HCT116 (cell line): ENCODE data around the gene DIS3L2. TPM values are rescaled to one million over a fixed set of nuclear protein-coding genes. Genes with fewer than 3 reads are reported as not detected.

Experiments used
- ATAC-seq: fragments of 200-7000 bp; cut with Tn5 transposase; 2 replicates; pipeline ENCODE4 v1.9.1; 2020; ENCODE audit warnings: mild to moderate bottlenecking, moderate library complexity
- BruUV-seq: library from RNA; stranded (reverse); fragments of 400-500 nt; replicated peaks from 2 replicates; lab custom pipeline; 2021; lab: Mats Ljungman, UMichigan
- CTCF ChIA-PET: fragments of 300-600 bp; sonication (Branson Sonifier 250); formaldehyde crosslinking; loops from one replicate; lab custom pipeline; 2021; ENCODE audit warnings: antibody characterized with exemption; lab: Charles Lee
- POLR2A ChIA-PET: fragments of 300-600, 350-600 bp; sonication (Branson Sonifier 250); formaldehyde crosslinking; loops from one replicate; lab custom pipeline; 2021; ENCODE audit warnings: antibody characterized with exemption; lab: Charles Lee
- RAD21 ChIA-PET, 2 experiments: fragments of 300-600 bp; sonication (Branson Sonifier 250); formaldehyde crosslinking; loops; one replicate each; lab custom pipeline; 2023; ENCODE audit warnings: low total read pairs in 2 of 2; ENCODE audit not compliant: uncharacterized antibody in 2 of 2, unreplicated experiment in 2 of 2, low non-redundant PET in 1 of 2; lab: Charles Lee
- DNase-seq: peaks from one replicate; pipeline ENCODE4 v3.0.0-alpha.2; 2010; ENCODE audit warnings: low read depth, low spot score
- H2AFZ ChIP-seq: fragments of 200-600 bp; shearing (Covaris generic), sonication (generic); 2 replicates; pipeline ENCODE4 v1.6.1; 2017; ENCODE audit warnings: low read depth, mixed run types, mixed read lengths, antibody characterized with exemption, low read length; ENCODE audit not compliant: poor library complexity, severe bottlenecking
- H3K27ac ChIP-seq: 2 replicates; pipeline ENCODE4 v1.5.1; 2012; ENCODE audit warnings: low read depth, low read length
- H3K27me3 ChIP-seq: fragments of 200-600 bp; sonication (generic); 2 replicates; pipeline ENCODE4 v1.6.1; 2016; ENCODE audit warnings: mixed run types, low read length, mixed read lengths; ENCODE audit not compliant: insufficient read depth
- H3K36me3 ChIP-seq, 2 experiments: fragments of 200-500 bp in 1 of 2; fragments of 200-600 bp in 1 of 2; sonication (Bioruptor generic) in 1 of 2; sonication (generic) in 1 of 2; 2 replicates each; pipeline versions ENCODE4 v1.5.1 to v1.6.1; 2014 to 2016; ENCODE audit warnings: low read length in 2 of 2, inconsistent platforms in 1 of 2, mixed read lengths in 1 of 2, mixed run types in 1 of 2; ENCODE audit not compliant: insufficient read depth in 2 of 2, control insufficient read depth in 1 of 2
- H3K4me1 ChIP-seq, 2 experiments: fragments of 200-600 bp in 1 of 2; sonication (generic) in 1 of 2; 2 replicates each; pipeline versions ENCODE4 v1.5.1 to v1.6.1; 2012 to 2017; ENCODE audit warnings: low read length in 2 of 2, inconsistent platforms in 1 of 2, mild to moderate bottlenecking in 1 of 2, mixed read lengths in 1 of 2, mixed run types in 1 of 2, moderate library complexity in 1 of 2; ENCODE audit not compliant: insufficient read depth in 2 of 2, control insufficient read depth in 1 of 2
- H3K4me2 ChIP-seq: fragments of 200-600 bp; sonication (generic); 2 replicates; pipeline ENCODE4 v1.6.1; 2017; ENCODE audit warnings: mixed run types, low read length, mixed read lengths
- H3K4me3 ChIP-seq, 2 experiments: fragments of 200-600 bp in 1 of 2; sonication (generic) in 1 of 2; replicated peaks in 1 of 2; 2 replicates each; pipeline ENCODE4 v1.5.1; 2011 to 2016; ENCODE audit warnings: low read length in 2 of 2, control low read depth in 1 of 2, low read depth in 1 of 2, mild to moderate bottlenecking in 1 of 2, mixed read lengths in 1 of 2, mixed run types in 1 of 2
- H3K79me2 ChIP-seq: fragments of 200-600 bp; sonication (generic); 2 replicates; pipeline ENCODE4 v1.6.1; 2017; ENCODE audit warnings: mild to moderate bottlenecking, mixed run types, low read length, moderate library complexity, mixed read lengths; ENCODE audit not compliant: insufficient read depth
- H3K9ac ChIP-seq: fragments of 200-600 bp; sonication (generic); 2 replicates; pipeline ENCODE4 v1.6.1; 2016; ENCODE audit warnings: low read length, mixed read lengths
- H3K9me2 ChIP-seq: fragments of 200-600 bp; sonication (generic), shearing (Covaris generic); 2 replicates; pipeline ENCODE4 v1.6.1; 2017; ENCODE audit warnings: mixed run types, mild to moderate bottlenecking, moderate library complexity; ENCODE audit not compliant: insufficient read depth
- H3K9me3 ChIP-seq, 2 experiments: fragments of 200-500 bp in 1 of 2; fragments of 200-600 bp in 1 of 2; sonication (Bioruptor generic) in 1 of 2; sonication (generic) in 1 of 2; 2 replicates each; pipeline ENCODE4 v1.6.1; 2014 to 2017; ENCODE audit warnings: low read length in 2 of 2, mixed read lengths in 2 of 2, inconsistent platforms in 1 of 2, low read depth in 1 of 2, mild to moderate bottlenecking in 1 of 2, mixed run types in 1 of 2, moderate library complexity in 1 of 2; ENCODE audit not compliant: control insufficient read depth in 1 of 2, insufficient read depth in 1 of 2
- H4K20me1 ChIP-seq: fragments of 200-600 bp; sonication (generic), shearing (Covaris generic); 2 replicates; pipeline ENCODE4 v1.6.1; 2017; ENCODE audit warnings: mixed run types, mild to moderate bottlenecking, moderate library complexity; ENCODE audit not compliant: insufficient read depth
- EZH2 ChIP-seq: fragments of 200-600 bp; sonication (generic); IDR thresholded peaks from 2 replicates; pipeline ENCODE4 v1.6.1; 2017; ENCODE audit warnings: antibody characterized with exemption, mixed run types
- EZH2phosphoT487 ChIP-seq: fragments of 200-600 bp; IDR thresholded peaks from 2 replicates; pipeline ENCODE4 v1.6.1; 2018; ENCODE audit warnings: antibody characterized with exemption, borderline replicate concordance
- JUND ChIP-seq: IDR thresholded peaks from 2 replicates; pipeline ENCODE4 v1.6.1; 2012
- RAD21 ChIP-seq: IDR thresholded peaks from 2 replicates; pipeline ENCODE4 v1.6.1; 2012; ENCODE audit warnings: low read depth, mild to moderate bottlenecking
- SRF ChIP-seq: IDR thresholded peaks from 2 replicates; pipeline ENCODE4 v1.6.1; 2012; ENCODE audit warnings: low read depth
- intact Hi-C: fragments of 100-400 bp; cut with micrococcal nuclease; formaldehyde crosslinking; loops from 2 replicates; pipeline ENCODE4 v1.10.0; 2022
- total RNA-seq: library from RNA; stranded (reverse); gene quantifications from one replicate; pipeline ENCODE4 v1.2.1, GENCODE V29; 2021; ENCODE audit not compliant: unreplicated experiment
- TF ChIP-seq, protein P1 (sequence below): IDR thresholded peaks from 2 replicates; pipeline ENCODE4 v1.6.1; 2012; ENCODE audit warnings: low read depth
- TF ChIP-seq, protein P2 (sequence below): IDR thresholded peaks from 2 replicates; pipeline ENCODE4 v1.6.1; 2011; ENCODE audit warnings: mild to moderate bottlenecking, low read length, moderate library complexity; ENCODE audit not compliant: insufficient replicate concordance; ENCODE audit errors: extremely low read depth

DIS3L2 gene
- total RNA-seq, 1 experiment from 2014 or later, result 42.5 TPM

DNA sequence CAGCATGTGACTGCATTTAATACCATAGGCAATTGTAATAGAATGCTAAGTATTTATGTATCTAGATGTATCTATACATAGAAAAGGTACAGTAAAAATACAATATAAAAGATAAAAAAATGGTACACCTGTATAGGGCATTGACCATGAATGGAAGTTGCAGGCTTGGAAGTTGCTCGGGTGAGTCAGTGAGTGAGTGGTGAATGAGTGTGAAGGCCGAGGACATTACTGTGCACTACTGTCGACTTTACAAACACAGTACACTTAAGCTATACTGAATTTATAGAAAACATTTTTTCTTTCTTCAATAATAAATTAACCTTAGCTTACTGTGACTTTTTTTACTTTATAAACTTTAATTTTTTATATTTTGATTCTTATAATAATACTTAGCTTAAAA is 8.9 kb downstream of the DIS3L2 start:
- CTCF ChIA-PET, result no interaction called here

More for the DNA sequence above, 8.9 kb downstream of the DIS3L2 start:
- H3K4me3 ChIP-seq, result no peak overlapping the region
- no peak overlapping the region for H3K4me2 ChIP-seq
- no peak overlapping the region for H3K9ac ChIP-seq
- no peak overlapping the region for H2AFZ ChIP-seq
- peaks cover 81% of the 10 kb centered on the region for H3K79me2 ChIP-seq
- no peaks in the 10 kb centered on the region for H3K9me2 ChIP-seq
- no peaks in the 10 kb centered on the region for H3K9me3 ChIP-seq
- intact Hi-C loops, result no loop called here
- TF ChIP-seq RAD21 (no peak), EZH2phosphoT487 (no peak), SRF (no peak), EZH2 (no peak), JUND (no peak)
- TF ChIP-seq, protein P1, sequence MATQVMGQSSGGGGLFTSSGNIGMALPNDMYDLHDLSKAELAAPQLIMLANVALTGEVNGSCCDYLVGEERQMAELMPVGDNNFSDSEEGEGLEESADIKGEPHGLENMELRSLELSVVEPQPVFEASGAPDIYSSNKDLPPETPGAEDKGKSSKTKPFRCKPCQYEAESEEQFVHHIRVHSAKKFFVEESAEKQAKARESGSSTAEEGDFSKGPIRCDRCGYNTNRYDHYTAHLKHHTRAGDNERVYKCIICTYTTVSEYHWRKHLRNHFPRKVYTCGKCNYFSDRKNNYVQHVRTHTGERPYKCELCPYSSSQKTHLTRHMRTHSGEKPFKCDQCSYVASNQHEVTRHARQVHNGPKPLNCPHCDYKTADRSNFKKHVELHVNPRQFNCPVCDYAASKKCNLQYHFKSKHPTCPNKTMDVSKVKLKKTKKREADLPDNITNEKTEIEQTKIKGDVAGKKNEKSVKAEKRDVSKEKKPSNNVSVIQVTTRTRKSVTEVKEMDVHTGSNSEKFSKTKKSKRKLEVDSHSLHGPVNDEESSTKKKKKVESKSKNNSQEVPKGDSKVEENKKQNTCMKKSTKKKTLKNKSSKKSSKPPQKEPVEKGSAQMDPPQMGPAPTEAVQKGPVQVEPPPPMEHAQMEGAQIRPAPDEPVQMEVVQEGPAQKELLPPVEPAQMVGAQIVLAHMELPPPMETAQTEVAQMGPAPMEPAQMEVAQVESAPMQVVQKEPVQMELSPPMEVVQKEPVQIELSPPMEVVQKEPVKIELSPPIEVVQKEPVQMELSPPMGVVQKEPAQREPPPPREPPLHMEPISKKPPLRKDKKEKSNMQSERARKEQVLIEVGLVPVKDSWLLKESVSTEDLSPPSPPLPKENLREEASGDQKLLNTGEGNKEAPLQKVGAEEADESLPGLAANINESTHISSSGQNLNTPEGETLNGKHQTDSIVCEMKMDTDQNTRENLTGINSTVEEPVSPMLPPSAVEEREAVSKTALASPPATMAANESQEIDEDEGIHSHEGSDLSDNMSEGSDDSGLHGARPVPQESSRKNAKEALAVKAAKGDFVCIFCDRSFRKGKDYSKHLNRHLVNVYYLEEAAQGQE, result no peak
- TF ChIP-seq, protein P2, sequence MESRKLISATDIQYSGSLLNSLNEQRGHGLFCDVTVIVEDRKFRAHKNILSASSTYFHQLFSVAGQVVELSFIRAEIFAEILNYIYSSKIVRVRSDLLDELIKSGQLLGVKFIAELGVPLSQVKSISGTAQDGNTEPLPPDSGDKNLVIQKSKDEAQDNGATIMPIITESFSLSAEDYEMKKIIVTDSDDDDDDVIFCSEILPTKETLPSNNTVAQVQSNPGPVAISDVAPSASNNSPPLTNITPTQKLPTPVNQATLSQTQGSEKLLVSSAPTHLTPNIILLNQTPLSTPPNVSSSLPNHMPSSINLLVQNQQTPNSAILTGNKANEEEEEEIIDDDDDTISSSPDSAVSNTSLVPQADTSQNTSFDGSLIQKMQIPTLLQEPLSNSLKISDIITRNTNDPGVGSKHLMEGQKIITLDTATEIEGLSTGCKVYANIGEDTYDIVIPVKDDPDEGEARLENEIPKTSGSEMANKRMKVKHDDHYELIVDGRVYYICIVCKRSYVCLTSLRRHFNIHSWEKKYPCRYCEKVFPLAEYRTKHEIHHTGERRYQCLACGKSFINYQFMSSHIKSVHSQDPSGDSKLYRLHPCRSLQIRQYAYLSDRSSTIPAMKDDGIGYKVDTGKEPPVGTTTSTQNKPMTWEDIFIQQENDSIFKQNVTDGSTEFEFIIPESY, result no peak
- RAD21 ChIA-PET, result no interaction called here
- no peaks in the 10 kb centered on the region for H3K4me1 ChIP-seq
- POLR2A ChIA-PET, result no interaction called here
- H3K27ac ChIP-seq, result no peak overlapping the region
- H4K20me1 ChIP-seq, result no peaks in the 10 kb centered on the region
- BruUV-seq, result no TSS peak
- ATAC-seq (no peak), DNase-seq (no peak)
- H3K27me3 ChIP-seq, result no peaks in the 10 kb centered on the region
- H3K36me3 ChIP-seq, result no peaks in the 10 kb centered on the region; a peak in 1 of 4 replicates
